IMR-90 (cell line): Measurements from ENCODE around the gene YJEFN3. TPM values are rescaled to one million over a fixed set of nuclear protein-coding genes. Genes with fewer than 3 reads are reported as not detected.

Experiments
- ATAC-seq: fragments of 200-7000 bp; cut with Tn5 transposase; 2 replicates; pipeline ENCODE4 v1.9.1; 2020; ENCODE audit warnings: low read depth, mild to moderate bottlenecking, moderate library complexity
- BruUV-seq: library from RNA; stranded (reverse); fragments of 400-500 nt; replicated peaks from 2 replicates; lab custom pipeline; 2021; lab: Mats Ljungman, UMichigan
- CTCF ChIA-PET: fragments of 300-600 bp; formaldehyde crosslinking; extraction: SDS; loops from one replicate; lab custom pipeline; 2021; ENCODE audit warnings: antibody characterized with exemption; lab: Yijun Ruan, JAX
- POLR2A ChIA-PET: fragments of 300-600 bp; sonication (Branson Sonifier 250); formaldehyde crosslinking; loops from one replicate; lab custom pipeline; 2022; ENCODE audit warnings: antibody characterized with exemption; ENCODE audit not compliant: unreplicated experiment; lab: Charles Lee
- DNase-seq: peaks from one replicate; pipeline ENCODE4 v3.0.0; 2013
- H2AFZ ChIP-seq: replicated peaks from 2 replicates; pipeline ENCODE3; 2013; ENCODE audit warnings: low read length, mild to moderate bottlenecking; ENCODE audit not compliant: poor library complexity
- H2AK5ac ChIP-seq: 2 replicates; pipeline ENCODE4 v1.6.1; 2013; ENCODE audit warnings: low read depth, low read length, inconsistent platforms
- H2AK9ac ChIP-seq: replicated peaks from 2 replicates; pipeline ENCODE3; 2013; ENCODE audit warnings: mild to moderate bottlenecking, low read depth, low read length, moderate library complexity; ENCODE audit not compliant: poor library complexity
- H2BK120ac ChIP-seq: 2 replicates; pipeline ENCODE4 v1.6.1; 2013; ENCODE audit warnings: low read depth, low read length, inconsistent platforms
- H2BK15ac ChIP-seq: 3 replicates; pipeline ENCODE4 v1.6.1; 2013; ENCODE audit warnings: low read depth, low read length, inconsistent platforms
- H2BK20ac ChIP-seq: 2 replicates; pipeline ENCODE4 v1.6.1; 2013; ENCODE audit warnings: low read depth, mild to moderate bottlenecking, inconsistent platforms, low read length, moderate library complexity
- H2BK5ac ChIP-seq: 2 replicates; pipeline ENCODE4 v1.6.1; 2013; ENCODE audit warnings: mild to moderate bottlenecking, low read depth, low read length, inconsistent platforms; ENCODE audit not compliant: poor library complexity, severe bottlenecking
- H3K14ac ChIP-seq: replicated peaks from 2 replicates; pipeline ENCODE4 v1.6.1; 2013; ENCODE audit warnings: low read depth, low read length, inconsistent platforms
- H3K18ac ChIP-seq: 2 replicates; pipeline ENCODE4 v1.6.1; 2013; ENCODE audit warnings: low read depth, low read length, control low read depth
- H3K23ac ChIP-seq: 2 replicates; pipeline ENCODE4 v1.6.1; 2013; ENCODE audit warnings: low read depth, low read length, inconsistent platforms
- H3K27ac ChIP-seq: 2 replicates; pipeline ENCODE4 v1.5.1; 2013; ENCODE audit warnings: mild to moderate bottlenecking, control low read depth, low read length; ENCODE audit not compliant: insufficient read depth
- H3K27me3 ChIP-seq: 2 replicates; pipeline ENCODE4 v1.6.1; 2013; ENCODE audit warnings: low read length; ENCODE audit not compliant: control insufficient read depth, insufficient read depth
- H3K36me3 ChIP-seq: 2 replicates; pipeline ENCODE4 v1.6.1; 2013; ENCODE audit warnings: low read length, mixed read lengths; ENCODE audit not compliant: control insufficient read depth, insufficient read depth
- H3K4ac ChIP-seq: 2 replicates; pipeline ENCODE4 v1.6.1; 2013; ENCODE audit warnings: low read depth, low read length, inconsistent platforms
- H3K4me1 ChIP-seq: 2 replicates; pipeline ENCODE4 v1.6.1; 2013; ENCODE audit warnings: low read length, mixed read lengths; ENCODE audit not compliant: control insufficient read depth, insufficient read depth
- H3K4me2 ChIP-seq: 2 replicates; pipeline ENCODE4 v1.6.1; 2013; ENCODE audit warnings: low read depth, mild to moderate bottlenecking, control low read depth, low read length, moderate library complexity
- H3K4me3 ChIP-seq: 2 replicates; pipeline ENCODE4 v1.5.1; 2013; ENCODE audit warnings: low read depth, mild to moderate bottlenecking, control low read depth, low read length, moderate library complexity; ENCODE audit not compliant: insufficient read depth
- H3K56ac ChIP-seq: 2 replicates; pipeline ENCODE4 v1.6.1; 2013; ENCODE audit warnings: low read length, inconsistent platforms; ENCODE audit not compliant: insufficient read depth; ENCODE audit errors: extremely low read depth
- H3K79me1 ChIP-seq, 2 experiments: 2 replicates each; pipeline ENCODE4 v1.6.1; 2013; ENCODE audit warnings: low read length in 2 of 2, inconsistent platforms in 1 of 2, low read depth in 1 of 2
- H3K9ac ChIP-seq: 2 replicates; pipeline ENCODE4 v1.6.1; 2013; ENCODE audit warnings: low read depth, low read length, control low read depth
- H3K9me1 ChIP-seq: 2 replicates; pipeline ENCODE4 v1.6.1; 2013; ENCODE audit warnings: low read length, inconsistent platforms; ENCODE audit not compliant: insufficient read depth
- H3K9me3 ChIP-seq: 2 replicates; pipeline ENCODE4 v1.6.1; 2013; ENCODE audit warnings: low read length; ENCODE audit not compliant: control insufficient read depth, insufficient read depth
- H4K20me1 ChIP-seq: 2 replicates; pipeline ENCODE4 v1.6.1; 2013; ENCODE audit warnings: low read length, inconsistent platforms; ENCODE audit not compliant: insufficient read depth
- H4K5ac ChIP-seq: 2 replicates; pipeline ENCODE4 v1.6.1; 2013; ENCODE audit warnings: mild to moderate bottlenecking, low read depth, low read length, control low read depth
- H4K8ac ChIP-seq, 2 experiments: 2 replicates each; pipeline ENCODE4 v1.6.1; 2013; ENCODE audit warnings: low read depth in 2 of 2, low read length in 2 of 2, control low read depth in 1 of 2, inconsistent platforms in 1 of 2
- H4K91ac ChIP-seq: 2 replicates; pipeline ENCODE4 v1.6.1; 2013; ENCODE audit warnings: low read depth, low read length, inconsistent platforms; ENCODE audit not compliant: insufficient read depth
- CTCF ChIP-seq: conservative IDR thresholded peaks from 2 replicates; pipeline ENCODE4 v1.5.1; 2012; ENCODE audit warnings: mild to moderate bottlenecking, low read depth, low read length, improper control_type of control experiment
- RAD21 ChIP-seq: IDR thresholded peaks from 2 replicates; pipeline ENCODE4 v1.6.1; 2012; ENCODE audit warnings: low read length, improper control_type of control experiment
- SMC3 ChIP-seq: fragments of 150-350 bp; IDR thresholded peaks from 2 replicates; pipeline ENCODE4 v1.6.1; 2016; ENCODE audit warnings: low read depth, mild to moderate bottlenecking, antibody characterized with exemption, low read length, moderate library complexity
- USF2 ChIP-seq: fragments of 150-350 bp; IDR thresholded peaks from 2 replicates; pipeline ENCODE4 v1.6.1; 2017; ENCODE audit warnings: mild to moderate bottlenecking, antibody characterized with exemption, low read length, low read depth
- WGBS, 2 experiments: methylation state at CpG; one replicate each; pipeline versions ENCODE4 v1.1.5 to v1.1.7; 2013; ENCODE audit warnings: missing lambda C conversion rate in 2 of 2; ENCODE audit not compliant: insufficient read length in 1 of 2; ENCODE audit errors: extremely low coverage in 2 of 2; 5-methylcytosine and 5-hydroxymethylcytosine counted together
- dilution Hi-C: fragments of 300-500 bp; cut with HindIII; formaldehyde crosslinking; loops from one replicate; pipeline ENCODE4 v1.14.3; 2018; ENCODE audit warnings: low sequenced_read_pairs; ENCODE audit not compliant: unreplicated experiment
- in situ Hi-C: fragments of 300-500 bp; cut with MboI; formaldehyde crosslinking; loops from 3 replicates; pipeline ENCODE4 v1.14.3; 2019; ENCODE audit warnings: low sequenced_read_pairs, inconsistent platforms, mixed read lengths
- intact Hi-C: fragments of 100-400 bp; cut with micrococcal nuclease; formaldehyde crosslinking; loops from 2 replicates; pipeline ENCODE4 v1.10.0; 2022
- polyA plus RNA-seq, 3 experiments: library from polyadenylated mRNA; depleted of rRNA; stranded (reverse); fragments of >200 nt; gene quantifications; 2 replicates each; pipeline ENCODE4 v1.2.3, GENCODE V29; 2012; ENCODE audit warnings: low replicate concordance in 1 of 3
- total RNA-seq: library from RNA; depleted of rRNA; stranded (reverse); fragments of >200 nt; gene quantifications from 2 replicates; pipeline ENCODE4 v1.2.3, GENCODE V29; 2012

The YJEFN3 gene
- total and polyA plus RNA-seq, 2 of the 4 experiments (the other 2 are of a cell fraction), result 0.72 to 4.0 TPM

GRCh38 chr19:19554074-19555023 is 25.6 kb downstream of the YJEFN3 start:
- Histone ChIP-seq H2BK15ac (no peak overlapping the region), H3K36me3 (no peaks in the 10 kb centered on the region), H3K9ac (no peak overlapping the region), H3K9me1 (no peaks in the 10 kb centered on the region; the same call in 1 of the 2 replicates), H3K27ac (no peak overlapping the region), H3K4me1 (no peaks in the 10 kb centered on the region), H4K5ac (no peak overlapping the region), H3K27me3 (no peaks in the 10 kb centered on the region), H2AFZ (no peak overlapping the region), H4K91ac (no peak overlapping the region), H3K4me2 (no peak overlapping the region), H2BK20ac (no peak overlapping the region), H3K56ac (no peak overlapping the region), H3K4ac (no peak overlapping the region), H4K8ac (no peak overlapping the region), H3K23ac (no peak overlapping the region), H2BK120ac (no peak overlapping the region), H3K18ac (no peak overlapping the region), H4K20me1 (no peaks in the 10 kb centered on the region), H3K9me3 (no peaks in the 10 kb centered on the region), H2AK5ac (no peak overlapping the region), H3K79me1 (no peaks in the 10 kb centered on the region), H2BK5ac (no peak overlapping the region), H3K4me3 (no peak overlapping the region), H2AK9ac (peak overlapping the region; percentile 14), H3K14ac (no peak overlapping the region)
- ChIA-PET CTCF (interaction anchor here (0.6 to 1.6 kb wide), 11 partner anchors 10 to 70 kb away, joined by 3 to 6 read pairs (median 3); partner anchors contain the start of gene TSSK6), POLR2A (no interaction called here)
- in situ Hi-C loops (no loop called here), intact Hi-C loops (loop anchor here (5.0 kb wide), 1 partner anchor 88 kb away; the partner anchor contains the start of gene GMIP), dilution Hi-C loops (no loop called here)
- peak; percentile 48 for TF ChIP-seq RAD21
- peak; percentile 61 for TF ChIP-seq CTCF
- peak; percentile 49 for TF ChIP-seq SMC3
- no peak for TF ChIP-seq USF2
- WGBS, 2 experiments, result 88% methylated on average over 16 of the region's 34 CpGs; no CpG with 5 or more reads in 1 of the 2 experiments
- peak; percentile 65 for ATAC-seq
- DNase-seq, result peak; percentile 21
- no TSS peak for BruUV-seq
